Breast epithelium (tissue), 3 donors: ENCODE data around the gene CRYZL1.

Source experiments
- CTCF ChIP-seq, 3 donors: fragments of 450-650 bp; IDR thresholded peaks; one replicate each; pipeline ENCODE4 v1.5.1; 2016 to 2017; ENCODE audit warnings: antibody characterized with exemption in 3 of 3, mild to moderate bottlenecking in 3 of 3, moderate library complexity in 3 of 3
- POLR2A ChIP-seq: fragments of 450-650 bp; IDR thresholded peaks from one replicate; pipeline ENCODE4 v1.6.1; 2016; ENCODE audit warnings: antibody characterized with exemption, mild to moderate bottlenecking, moderate library complexity
- POLR2AphosphoS5 ChIP-seq, 3 donors: sonication (generic); formaldehyde crosslinking; IDR thresholded peaks; one replicate each; pipeline ENCODE4 v1.6.1; 2017; ENCODE audit warnings: antibody characterized with exemption in 3 of 3

DNA sequence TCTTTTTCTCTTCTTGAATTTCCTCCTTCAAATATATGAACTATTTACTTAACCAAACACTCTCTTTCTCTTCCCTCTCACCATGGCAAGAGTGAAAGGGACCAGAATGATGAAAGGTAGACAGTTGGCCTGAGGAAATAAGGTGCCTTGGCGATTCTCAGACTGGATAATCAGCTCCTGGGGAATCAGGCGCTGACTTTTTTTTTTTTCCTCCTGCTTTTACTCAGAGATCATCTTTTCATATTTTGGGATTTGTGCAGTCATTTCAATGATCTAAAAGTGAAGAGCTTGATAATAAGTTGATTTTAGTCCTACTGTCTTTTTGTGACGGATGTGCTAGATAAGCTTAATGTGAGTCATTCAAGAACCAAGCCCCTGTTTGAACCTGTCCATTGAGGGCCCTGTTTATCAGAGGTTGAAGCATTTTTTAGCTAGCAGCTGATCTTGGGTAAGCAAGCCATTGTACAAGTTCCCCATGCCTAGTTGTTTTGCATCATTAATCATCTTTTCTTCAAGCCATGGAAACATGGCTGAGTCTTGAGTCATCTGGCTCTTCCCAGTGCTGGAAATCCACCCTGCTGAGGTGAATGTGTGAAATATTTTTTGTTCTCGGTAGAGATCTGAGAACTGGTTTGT, 41.6 kb upstream of the CRYZL1 start:
- TF ChIP-seq POLR2A (no peak), CTCF (IDR thresholded peaks at IDR 0.05) (no peak), POLR2AphosphoS5 (IDR thresholded peaks at IDR 0.05) (no peak)
